Endodermal cell (in vitro differentiated cells): ENCODE data around the gene CBFA2T3. TPM values are rescaled to one million over a fixed set of nuclear protein-coding genes. Genes with fewer than 3 reads are reported as not detected.

Experiments used
- DNase-seq: peaks from one replicate; pipeline ENCODE4 v3.0.0-alpha.2; 2017
- H3K27ac ChIP-seq: 2 replicates; pipeline ENCODE4 v1.5.1; 2013; ENCODE audit warnings: mild to moderate bottlenecking, low read depth, low read length, moderate library complexity
- H3K27me3 ChIP-seq: 2 replicates; pipeline ENCODE4 v1.6.1; 2013; ENCODE audit warnings: mild to moderate bottlenecking, low read length, moderate library complexity; ENCODE audit not compliant: insufficient read depth, control insufficient read depth, poor library complexity, severe bottlenecking
- H3K36me3 ChIP-seq: 2 replicates; pipeline ENCODE4 v1.7.0; 2013; ENCODE audit warnings: mild to moderate bottlenecking, low read length, moderate library complexity; ENCODE audit not compliant: control insufficient read depth, insufficient read depth
- H3K4me1 ChIP-seq: one replicate; pipeline ENCODE4 v1.7.0; 2013; ENCODE audit warnings: low read length; ENCODE audit not compliant: control insufficient read depth, insufficient read depth
- H3K4me3 ChIP-seq: 2 replicates; pipeline ENCODE4 v1.5.1; 2013; ENCODE audit warnings: mild to moderate bottlenecking, low read length, moderate library complexity
- H3K9ac ChIP-seq: 2 replicates; pipeline ENCODE4 v1.6.1; 2013; ENCODE audit warnings: mild to moderate bottlenecking, low read length, moderate library complexity; ENCODE audit not compliant: poor library complexity, severe bottlenecking; ENCODE audit errors: extremely low read depth
- H3K9me3 ChIP-seq: 2 replicates; pipeline ENCODE4 v1.6.1; 2013; ENCODE audit warnings: mild to moderate bottlenecking, low read length, moderate library complexity; ENCODE audit not compliant: control insufficient read depth
- H3K27ac Mint-ChIP-seq: 2 replicates; pipeline ENCODE4 v1.8.0; 2020; ENCODE audit warnings: mixed read lengths
- H3K27me3 Mint-ChIP-seq: 2 replicates; pipeline ENCODE4 v1.8.0; 2021; ENCODE audit warnings: mild to moderate bottlenecking, mixed read lengths; ENCODE audit not compliant: insufficient read depth
- H3K36me3 Mint-ChIP-seq: 2 replicates; pipeline ENCODE4 v1.8.0; 2020; ENCODE audit warnings: low read depth, mixed read lengths
- H3K4me1 Mint-ChIP-seq: 2 replicates; pipeline ENCODE4 v1.8.0; 2020; ENCODE audit warnings: mixed read lengths
- H3K4me3 Mint-ChIP-seq: 2 replicates; pipeline ENCODE4 v1.8.0; 2020; ENCODE audit warnings: mild to moderate bottlenecking, moderate library complexity, mixed read lengths
- H3K9me3 Mint-ChIP-seq: 2 replicates; pipeline ENCODE4 v1.8.0; 2020; ENCODE audit warnings: mild to moderate bottlenecking, mixed read lengths
- WGBS, 2 experiments: methylation state at CpG; one replicate each; pipeline versions ENCODE4 v1.1.5 to v1.1.7; 2013; ENCODE audit warnings: missing lambda C conversion rate in 2 of 2, mixed read lengths in 1 of 2; ENCODE audit not compliant: insufficient coverage in 1 of 2, insufficient read length in 1 of 2; 5-methylcytosine and 5-hydroxymethylcytosine counted together
- total RNA-seq, 2 donors: library from RNA; stranded (reverse); fragmentation: NEBNext Ultra II Directional in 1 of 2; extraction: Animal tissue kit (Norgen Biotek cat#: 25700) in 1 of 2; gene quantifications; 2 replicates in 1 of 2; 3 replicates in 1 of 2; pipeline ENCODE4 v1.2.1, GENCODE V29; 2021
- TF ChIP-seq, protein P1 (sequence below): fragments of 200-600 bp; sonication (generic); conservative IDR thresholded peaks from 2 replicates; pipeline ENCODE4 v1.5.0; 2021; ENCODE audit warnings: antibody characterized with exemption, mild to moderate bottlenecking

The CBFA2T3 gene
- total RNA-seq, 2 donors from 2014 or later, result 1.0 to 3.1 TPM

DNA sequence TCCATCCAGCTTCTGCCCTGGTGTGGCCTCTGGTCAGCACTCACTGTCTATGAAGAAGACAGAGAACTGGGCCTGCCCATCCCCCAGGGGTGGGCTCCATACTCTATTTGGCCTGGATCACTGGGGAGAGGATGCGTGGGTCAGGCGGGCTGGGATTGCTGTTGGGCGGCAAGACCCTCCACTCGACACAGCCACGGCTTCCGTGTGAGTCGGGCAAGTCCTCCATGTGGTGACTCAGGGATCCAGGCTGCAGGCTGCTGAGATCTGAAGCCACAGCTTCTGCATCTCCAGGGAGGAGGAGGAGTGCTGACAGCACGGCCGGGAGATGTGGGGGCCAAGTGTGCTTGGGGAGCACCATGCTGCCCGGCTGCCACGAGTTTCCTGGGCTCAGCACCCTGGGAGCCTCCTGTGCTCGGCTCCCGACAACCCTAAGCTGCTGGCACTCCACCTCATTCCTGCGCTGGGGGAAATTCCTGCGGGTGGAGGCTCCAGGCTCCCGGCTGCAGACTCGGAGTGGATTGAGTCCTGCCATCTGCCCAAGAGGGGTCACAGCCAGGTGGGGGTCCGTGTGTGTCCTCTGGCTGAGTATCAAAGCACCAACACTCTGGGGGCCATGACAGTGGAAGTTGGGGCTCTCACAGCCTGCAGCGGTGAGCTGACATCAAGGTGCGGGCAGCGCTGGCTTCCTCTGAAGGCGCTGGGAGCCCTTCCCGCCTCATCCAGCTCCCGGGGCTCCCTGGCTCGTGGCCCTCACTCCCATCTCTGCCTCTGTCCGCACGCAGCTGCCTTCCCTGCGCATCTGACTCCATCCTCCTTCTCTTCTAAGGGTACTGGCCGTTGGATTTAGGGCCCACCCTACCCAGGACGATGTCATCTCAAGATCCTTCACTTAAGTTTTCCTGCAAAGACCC is 24.4 kb upstream of the CBFA2T3 start:
- 30 to 48% methylated on average over 22 to 30 of the region's 30 CpGs for WGBS, 2 experiments
- Mint-ChIP-seq H3K4me1 (peaks cover 3% of the 10 kb centered on the region), H3K36me3 (no peaks in the 10 kb centered on the region), H3K9me3 (peaks cover 34% of the 10 kb centered on the region), H3K27me3 (peaks cover 36% of the 10 kb centered on the region), H3K4me3 (no peak overlapping the region), H3K27ac (no peak overlapping the region)
- no peaks in the 10 kb centered on the region for H3K4me1 ChIP-seq
- H3K4me3 ChIP-seq, result no peak overlapping the region
- no peaks in the 10 kb centered on the region for H3K36me3 ChIP-seq
- DNase-seq, result peak; percentile 84
- H3K27me3 ChIP-seq, result peaks cover 17% of the 10 kb centered on the region
- H3K9ac ChIP-seq, result no peak overlapping the region
- TF ChIP-seq, protein P1, sequence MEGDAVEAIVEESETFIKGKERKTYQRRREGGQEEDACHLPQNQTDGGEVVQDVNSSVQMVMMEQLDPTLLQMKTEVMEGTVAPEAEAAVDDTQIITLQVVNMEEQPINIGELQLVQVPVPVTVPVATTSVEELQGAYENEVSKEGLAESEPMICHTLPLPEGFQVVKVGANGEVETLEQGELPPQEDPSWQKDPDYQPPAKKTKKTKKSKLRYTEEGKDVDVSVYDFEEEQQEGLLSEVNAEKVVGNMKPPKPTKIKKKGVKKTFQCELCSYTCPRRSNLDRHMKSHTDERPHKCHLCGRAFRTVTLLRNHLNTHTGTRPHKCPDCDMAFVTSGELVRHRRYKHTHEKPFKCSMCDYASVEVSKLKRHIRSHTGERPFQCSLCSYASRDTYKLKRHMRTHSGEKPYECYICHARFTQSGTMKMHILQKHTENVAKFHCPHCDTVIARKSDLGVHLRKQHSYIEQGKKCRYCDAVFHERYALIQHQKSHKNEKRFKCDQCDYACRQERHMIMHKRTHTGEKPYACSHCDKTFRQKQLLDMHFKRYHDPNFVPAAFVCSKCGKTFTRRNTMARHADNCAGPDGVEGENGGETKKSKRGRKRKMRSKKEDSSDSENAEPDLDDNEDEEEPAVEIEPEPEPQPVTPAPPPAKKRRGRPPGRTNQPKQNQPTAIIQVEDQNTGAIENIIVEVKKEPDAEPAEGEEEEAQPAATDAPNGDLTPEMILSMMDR, result no peak
- H3K27ac ChIP-seq, result no peak overlapping the region
- H3K9me3 ChIP-seq, result peaks cover 24% of the 10 kb centered on the region

DNA sequence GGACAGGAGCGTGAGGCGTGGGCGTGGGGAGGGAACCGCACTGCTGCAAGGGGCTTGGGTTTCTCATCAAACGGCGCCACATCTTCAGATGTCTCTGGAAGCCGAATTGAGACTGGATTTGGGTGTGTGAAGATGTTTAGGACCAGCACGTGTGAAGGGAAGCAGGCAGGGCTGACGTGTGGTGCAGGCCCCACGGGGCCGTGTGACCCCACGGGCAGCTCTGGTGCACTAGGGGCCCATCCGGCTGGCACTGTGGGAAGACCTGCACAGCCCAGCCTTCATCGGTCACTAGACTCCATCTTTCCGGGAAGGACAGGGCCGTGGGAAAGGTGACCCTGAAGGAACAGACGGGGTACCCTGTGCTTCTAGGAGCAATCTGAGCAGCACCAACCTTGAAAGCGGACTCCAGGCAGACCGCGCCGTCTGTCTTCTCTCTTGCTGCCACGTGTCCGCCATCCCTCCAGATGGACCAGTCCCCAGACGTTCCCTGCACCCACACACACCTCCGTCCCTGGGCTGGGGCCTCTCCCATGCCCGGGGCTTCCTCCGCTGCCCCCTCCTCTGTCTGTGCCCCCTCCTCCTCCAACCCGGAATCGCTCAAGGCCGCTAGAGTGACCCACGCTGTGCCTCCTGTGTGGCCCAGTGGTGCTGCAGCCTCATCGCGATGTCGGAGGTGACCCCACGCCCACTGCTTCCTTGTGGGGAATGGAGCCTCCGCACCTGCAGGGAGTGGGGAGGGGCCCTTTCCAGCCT is 23.4 kb upstream of the CBFA2T3 start:
- no peak overlapping the region for H3K4me3 Mint-ChIP-seq
- no peak overlapping the region for H3K4me3 ChIP-seq
- no peaks in the 10 kb centered on the region for H3K4me1 ChIP-seq
- H3K9me3 Mint-ChIP-seq, result peaks cover 34% of the 10 kb centered on the region
- H3K4me1 Mint-ChIP-seq, result peaks cover 3% of the 10 kb centered on the region
- no peak overlapping the region for H3K27ac ChIP-seq
- no peak overlapping the region for H3K9ac ChIP-seq
- DNase-seq, result no peak
- no peaks in the 10 kb centered on the region for H3K36me3 Mint-ChIP-seq
- H3K27me3 Mint-ChIP-seq, result peaks cover 34% of the 10 kb centered on the region
- peaks cover 24% of the 10 kb centered on the region for H3K9me3 ChIP-seq
- H3K27ac Mint-ChIP-seq, result no peak overlapping the region
- TF ChIP-seq, protein P1, result no peak
- H3K36me3 ChIP-seq, result no peaks in the 10 kb centered on the region
- 87 to 91% methylated on average over 24 to 36 of the region's 36 CpGs for WGBS, 2 experiments
- H3K27me3 ChIP-seq, result peaks cover 17% of the 10 kb centered on the region

DNA sequence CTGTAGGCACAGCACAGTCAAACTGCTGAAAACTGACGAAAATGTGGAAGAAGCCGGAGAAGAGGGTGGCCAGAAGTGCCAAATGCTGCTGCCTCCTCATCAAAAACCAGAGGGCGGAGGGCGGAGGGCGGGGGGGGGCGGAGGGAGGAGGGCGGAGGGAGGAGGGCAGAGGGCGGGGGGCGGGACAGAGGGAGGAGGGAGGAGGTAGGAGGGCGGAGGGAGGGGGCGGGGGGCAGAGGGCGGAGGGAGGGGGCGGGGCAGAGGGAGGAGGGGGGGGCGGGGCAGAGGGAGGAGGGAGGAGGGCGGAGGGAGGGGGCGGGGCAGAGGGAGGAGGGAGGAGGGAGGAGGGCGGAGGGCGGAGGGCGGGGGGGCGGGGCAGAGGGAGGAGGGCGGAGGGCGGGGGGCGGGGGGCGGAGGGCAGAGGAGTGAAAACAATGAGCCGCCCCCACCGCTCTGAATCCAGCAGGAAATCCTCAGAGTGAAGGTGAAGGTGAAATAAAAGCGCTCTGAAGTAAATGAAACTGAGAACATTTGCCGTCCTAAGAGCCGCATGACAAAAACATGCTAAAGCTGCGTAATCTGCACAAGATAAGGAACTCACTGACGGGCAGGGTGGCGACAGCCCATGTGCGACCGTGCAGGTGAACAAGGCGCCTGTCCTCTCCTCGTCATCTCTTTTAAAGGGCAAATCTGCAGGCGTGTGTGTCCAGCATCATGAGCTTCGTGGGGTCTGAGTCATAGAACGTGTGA is 22.6 kb upstream of the CBFA2T3 start:
- no peak overlapping the region for H3K9ac ChIP-seq
- H3K36me3 ChIP-seq, result no peaks in the 10 kb centered on the region
- 60 to 75% methylated on average over 15 to 16 of the region's 39 CpGs for WGBS, 2 experiments
- DNase-seq, result peak; percentile 66
- Mint-ChIP-seq H3K4me3 (no peak overlapping the region), H3K4me1 (peaks cover 3% of the 10 kb centered on the region), H3K27ac (no peak overlapping the region), H3K36me3 (no peaks in the 10 kb centered on the region), H3K9me3 (peaks cover 34% of the 10 kb centered on the region), H3K27me3 (peaks cover 31% of the 10 kb centered on the region)
- H3K4me3 ChIP-seq, result no peak overlapping the region
- peaks cover 17% of the 10 kb centered on the region for H3K27me3 ChIP-seq
- peaks cover 24% of the 10 kb centered on the region for H3K9me3 ChIP-seq
- TF ChIP-seq, protein P1, result no peak
- H3K4me1 ChIP-seq, result no peaks in the 10 kb centered on the region
- H3K27ac ChIP-seq, result no peak overlapping the region
